GM12878 (cell line): ENCODE data around the gene NRIP3. TPM values are rescaled to one million over a fixed set of nuclear protein-coding genes. Genes with fewer than 3 reads are reported as not detected.
A peak's percentile ranks its signal among the peaks of the same experiment; 100 is the strongest.

Experiments used
- ATAC-seq: fragments of 200-7000 bp; cut with Tn5 transposase; 3 replicates; pipeline ENCODE4 v1.9.1; 2020; ENCODE audit warnings: mild to moderate bottlenecking, moderate library complexity
- BruUV-seq: library from RNA; stranded (reverse); fragments of 400-500 nt; replicated peaks from 2 replicates; lab custom pipeline; 2021; lab: Mats Ljungman, UMichigan
- CTCF ChIA-PET: fragments of 300-600 bp; sonication (Branson Sonifier 250); formaldehyde crosslinking; extraction: SDS; loops from one replicate; lab custom pipeline; 2021; ENCODE audit warnings: inconsistent platforms; lab: Yijun Ruan, JAX
- POLR2A ChIA-PET: fragments of 350-600 bp; formaldehyde crosslinking; extraction: SDS; loops from one replicate; lab custom pipeline; 2021; ENCODE audit warnings: inconsistent platforms; lab: Charles Lee
- RAD21 ChIA-PET: fragments of 300-600 bp; sonication (Branson Sonifier 250); formaldehyde crosslinking; loops from one replicate; lab custom pipeline; 2023; ENCODE audit warnings: antibody characterized with exemption; ENCODE audit not compliant: unreplicated experiment; lab: Charles Lee
- SMC1A ChIA-PET: fragments of 300-600 bp; sonication (Branson Sonifier 250); formaldehyde crosslinking; loops from one replicate; lab custom pipeline; 2023; ENCODE audit not compliant: unreplicated experiment, uncharacterized antibody; lab: Charles Lee
- DNase-seq: peaks from one replicate; pipeline ENCODE4 v3.0.0-alpha.2; 2011; ENCODE audit warnings: low read depth, low spot score
- FAIRE-seq: peaks from 3 replicates; lab custom pipeline; 2011; peaks lifted over from hg19 to GRCh38; lab: Jason Lieb, UNC
- H2AFZ ChIP-seq: 2 replicates; pipeline ENCODE4 v1.6.0; 2011; ENCODE audit warnings: low read depth, low read length, control low read depth; ENCODE audit not compliant: control insufficient read depth
- H3K27ac ChIP-seq: 2 replicates; pipeline ENCODE4 v1.5.1; 2011; ENCODE audit warnings: control low read depth; ENCODE audit not compliant: control insufficient read depth, insufficient read depth
- H3K27me3 ChIP-seq, 2 experiments: replicated peaks in 1 of 2; 2 replicates each; pipeline versions ENCODE4 v1.6.0 to v1.6.1; 2011; ENCODE audit warnings: low read length in 1 of 2; ENCODE audit not compliant: control insufficient read depth in 2 of 2, insufficient read depth in 2 of 2
- H3K36me3 ChIP-seq, 2 experiments: 2 replicates each; pipeline ENCODE4 v1.5.1; 2011; ENCODE audit warnings: low read length in 1 of 2; ENCODE audit not compliant: control insufficient read depth in 2 of 2, insufficient read depth in 2 of 2
- H3K4me1 ChIP-seq: 2 replicates; pipeline ENCODE4 v1.6.1; 2011; ENCODE audit warnings: mild to moderate bottlenecking, low read length, moderate library complexity, mixed read lengths; ENCODE audit not compliant: control insufficient read depth, insufficient read depth
- H3K4me2 ChIP-seq: 2 replicates; pipeline ENCODE4 v1.6.0; 2011; ENCODE audit warnings: control low read depth; ENCODE audit not compliant: control insufficient read depth, insufficient read depth
- H3K4me3 ChIP-seq: fragments of 200-600 bp; sonication (generic); 2 replicates; pipeline ENCODE4 v1.5.1; 2016
- H3K79me2 ChIP-seq: 2 replicates; pipeline ENCODE4 v1.6.0; 2011; ENCODE audit warnings: low read length; ENCODE audit not compliant: control insufficient read depth, insufficient read depth
- H3K9ac ChIP-seq: 2 replicates; pipeline ENCODE4 v1.8.0; 2011; ENCODE audit warnings: low read length, control low read depth, mixed read lengths; ENCODE audit not compliant: control insufficient read depth, insufficient read depth
- H3K9me3 ChIP-seq: replicated peaks from 3 replicates; pipeline ENCODE4 v1.5.1; 2011; ENCODE audit warnings: mild to moderate bottlenecking, low read length; ENCODE audit not compliant: control insufficient read depth, insufficient read depth
- H4K20me1 ChIP-seq: 2 replicates; pipeline ENCODE4 v1.6.0; 2011; ENCODE audit not compliant: control insufficient read depth, insufficient read depth
- CREB1 ChIP-seq: IDR thresholded peaks from 2 replicates; pipeline ENCODE4 v1.6.1; 2012; ENCODE audit warnings: low read depth, mild to moderate bottlenecking, inconsistent platforms
- E2F4 ChIP-seq: IDR thresholded peaks from 2 replicates; pipeline ENCODE4 v1.6.1; 2012; ENCODE audit warnings: low read depth, low read length, improper control_type of control experiment
- ELK1 ChIP-seq: IDR thresholded peaks from 2 replicates; pipeline ENCODE4 v1.6.1; 2012; ENCODE audit warnings: low read depth, low read length, improper control_type of control experiment
- FOXK2 ChIP-seq: fragments of 450-650 bp; IDR thresholded peaks from 2 replicates; pipeline ENCODE4 v1.6.1; 2017; ENCODE audit warnings: mild to moderate bottlenecking, moderate library complexity
- FOXM1 ChIP-seq: IDR thresholded peaks from 2 replicates; pipeline ENCODE4 v1.6.1; 2012; ENCODE audit warnings: low read depth, mild to moderate bottlenecking, inconsistent platforms, low read length, moderate library complexity
- GATAD2B ChIP-seq: fragments of 450-650 bp; conservative IDR thresholded peaks from 2 replicates; pipeline ENCODE4 v1.6.1; 2017; ENCODE audit warnings: low read depth, mild to moderate bottlenecking, moderate library complexity
- JUND ChIP-seq: IDR thresholded peaks from 2 replicates; pipeline ENCODE4 v1.6.1; 2012; ENCODE audit warnings: low read depth, mild to moderate bottlenecking, low read length, improper control_type of control experiment, moderate library complexity
- PBX3 ChIP-seq: IDR thresholded peaks from 2 replicates; pipeline ENCODE4 v1.6.1; 2011; ENCODE audit warnings: mild to moderate bottlenecking, low read depth, low read length, moderate library complexity; ENCODE audit not compliant: insufficient replicate concordance
- PML ChIP-seq: IDR thresholded peaks from 2 replicates; pipeline ENCODE4 v1.6.1; 2012; ENCODE audit warnings: low read length, inconsistent platforms
- RELA ChIP-seq: fragments of 450-650 bp; IDR thresholded peaks from 2 replicates; pipeline ENCODE4 v1.8.0; 2014; ENCODE audit warnings: borderline replicate concordance; ENCODE audit not compliant: partially characterized antibody
- REST ChIP-seq: IDR thresholded peaks from 2 replicates; pipeline ENCODE4 v1.6.1; 2012; ENCODE audit warnings: mild to moderate bottlenecking, low read depth, low read length
- SIN3A ChIP-seq: IDR thresholded peaks from 2 replicates; pipeline ENCODE4 v1.6.1; 2012; ENCODE audit warnings: low read depth, low read length, improper control_type of control experiment
- STAT3 ChIP-seq: IDR thresholded peaks from 2 replicates; pipeline ENCODE4 v1.6.1; 2011; ENCODE audit warnings: low read depth, low read length, improper control_type of control experiment
- SUZ12 ChIP-seq: fragments of 200-600 bp; sonication (generic); IDR thresholded peaks from one replicate; pipeline ENCODE4 v1.6.1; 2018; ENCODE audit warnings: antibody characterized with exemption, mild to moderate bottlenecking; ENCODE audit not compliant: unreplicated experiment
- YY1 ChIP-seq: IDR thresholded peaks from 2 replicates; pipeline ENCODE4 v1.6.1; 2011; ENCODE audit warnings: low read depth, mild to moderate bottlenecking, low read length
- WGBS: methylation state at CpG from one replicate; pipeline ENCODE4 v1.1.6; 2016; ENCODE audit warnings: low lambda C conversion rate; ENCODE audit not compliant: insufficient replicate concordance, insufficient coverage; ENCODE audit errors: missing lambda C conversion rate; 5-methylcytosine and 5-hydroxymethylcytosine counted together
- in situ Hi-C: fragments of 300-500 bp; cut with MboI; formaldehyde crosslinking; loops from 9 replicates; pipeline ENCODE4 v1.14.3; 2018; ENCODE audit warnings: mixed read lengths
- intact Hi-C: fragments of 100-400 bp; cut with micrococcal nuclease; formaldehyde crosslinking; loops from one replicate; pipeline ENCODE4 v1.14.2; 2022; ENCODE audit not compliant: unreplicated experiment
- polyA plus RNA-seq, 11 experiments: library from polyadenylated mRNA; depleted of rRNA in 4 of 11; unstranded in 6 of 11; stranded (reverse) in 5 of 11; fragments of >200 nt; fragmentation: Nextera tagmentation in 4 of 11; fragmentation: Illumina TruSeq in 1 of 11; extraction: Ambion mirVana in 4 of 11; extraction: Trizol in 1 of 11; gene quantifications; 1 replicate in 1 of 11; 2 replicates in 10 of 11; pipeline versions ENCODE4 v1.2.1 to v1.2.3, GENCODE V29; 2011 to 2016; ENCODE audit warnings: inconsistent platforms in 2 of 11, missing spikeins in 2 of 11, low read depth in 1 of 11
- total RNA-seq, 4 experiments: library from RNA; depleted of rRNA in 3 of 4; stranded (reverse); fragments of >200 nt in 3 of 4; fragmentation: Illumina TruSeq in 1 of 4; extraction: Trizol in 1 of 4; gene quantifications; 2 replicates each; pipeline versions ENCODE4 v1.2.1 to v1.2.3, GENCODE V29; 2013 to 2021

Gene NRIP3
- total and polyA plus RNA-seq, 10 of the 15 experiments (the other 5 are each of a cell fraction or from before 2014, with no cell fraction given): under 0.01 to 0.25 (median 0.09) TPM; not detected in 7

GRCh38 chr11:9039198-9039597 is 35.4 kb upstream of the NRIP3 start (continued):
- TF ChIP-seq FOXM1 (no peak), JUND (no peak), CREB1 (no peak), GATAD2B (no peak), REST (no peak), YY1 (no peak), PML (no peak), SIN3A (no peak), RELA (no peak)

- ChIA-PET SMC1A (interaction anchor here (1.1 to 1.6 kb wide), 3 partner anchors 9 to 84 kb away, joined by 3 to 5 read pairs (median 4); no protein-coding TSS in a partner anchor), CTCF (interaction anchor here (1.2 to 5.4 kb wide), 2 partner anchors 23 to 79 kb away, joined by 4 to 36 read pairs; no protein-coding TSS in a partner anchor), RAD21 (interaction anchor here (0.6 to 1.1 kb wide), 2 partner anchors 22 kb away, joined by 3 read pairs; no protein-coding TSS in a partner anchor), POLR2A (interaction anchor here (0.5 to 1.5 kb wide), 2 partner anchors 10 to 43 kb away, joined by 3 read pairs; no protein-coding TSS in a partner anchor)
- H3K4me1 ChIP-seq: no peaks in the 10 kb centered on the region
- no peaks in the 10 kb centered on the region for H3K36me3 ChIP-seq
- no peak overlapping the region for H2AFZ ChIP-seq
- peak; percentile 46; the same call in 1 of the 3 replicates for ATAC-seq
- no peak overlapping the region for H3K4me3 ChIP-seq
- BruUV-seq: no TSS peak
- FAIRE-seq: no peak
- no peaks in the 10 kb centered on the region for H3K79me2 ChIP-seq
- no peaks in the 10 kb centered on the region for H3K9me3 ChIP-seq
- DNase-seq: no peak
- WGBS: 67% methylated on average over 3 of the region's 3 CpGs
- intact Hi-C loops (no loop called here), in situ Hi-C loops (no loop called here)
- no peak overlapping the region for H3K27ac ChIP-seq
- H3K4me2 ChIP-seq: no peak overlapping the region
- H4K20me1 ChIP-seq: no peaks in the 10 kb centered on the region
- no peak overlapping the region for H3K9ac ChIP-seq
- H3K27me3 ChIP-seq: no peaks in the 10 kb centered on the region; a peak in 1 of 4 replicates
- TF ChIP-seq E2F4 (no peak), FOXK2 (no peak), SUZ12 (no peak), STAT3 (no peak), ELK1 (no peak), PBX3 (no peak)
These were observed 34.7 kb upstream of the NRIP3 start for GRCh38 chr11:9038541-9038940.
